AG20443 (cell line): ENCODE results near the gene KLF7.

Experiments used
- DNase-seq: peaks from one replicate; pipeline ENCODE4 v3.0.0; 2012; ENCODE audit warnings: low spot score, mixed read lengths

The KLF7 gene

DNA sequence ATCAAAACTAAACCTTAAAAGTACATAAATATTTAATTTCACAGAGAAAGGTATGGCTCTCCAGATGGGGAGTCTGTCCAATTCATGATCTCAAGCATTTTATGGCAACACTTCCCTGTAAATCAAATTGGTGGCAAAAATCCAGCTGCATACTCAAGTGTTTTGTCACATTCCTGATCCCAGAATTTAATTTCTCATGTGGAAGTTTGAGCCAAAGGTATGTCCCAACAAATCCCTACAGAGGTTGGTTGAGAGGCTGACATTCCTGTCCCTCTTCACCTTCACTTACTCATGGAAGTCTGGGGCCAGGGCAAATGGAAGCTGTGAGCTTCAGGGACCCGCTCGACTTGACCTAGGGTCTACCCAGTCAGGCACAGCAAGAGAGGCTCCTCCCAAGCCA, 17.7 kb downstream of the KLF7 start:
- DNase-seq: no peak

DNA sequence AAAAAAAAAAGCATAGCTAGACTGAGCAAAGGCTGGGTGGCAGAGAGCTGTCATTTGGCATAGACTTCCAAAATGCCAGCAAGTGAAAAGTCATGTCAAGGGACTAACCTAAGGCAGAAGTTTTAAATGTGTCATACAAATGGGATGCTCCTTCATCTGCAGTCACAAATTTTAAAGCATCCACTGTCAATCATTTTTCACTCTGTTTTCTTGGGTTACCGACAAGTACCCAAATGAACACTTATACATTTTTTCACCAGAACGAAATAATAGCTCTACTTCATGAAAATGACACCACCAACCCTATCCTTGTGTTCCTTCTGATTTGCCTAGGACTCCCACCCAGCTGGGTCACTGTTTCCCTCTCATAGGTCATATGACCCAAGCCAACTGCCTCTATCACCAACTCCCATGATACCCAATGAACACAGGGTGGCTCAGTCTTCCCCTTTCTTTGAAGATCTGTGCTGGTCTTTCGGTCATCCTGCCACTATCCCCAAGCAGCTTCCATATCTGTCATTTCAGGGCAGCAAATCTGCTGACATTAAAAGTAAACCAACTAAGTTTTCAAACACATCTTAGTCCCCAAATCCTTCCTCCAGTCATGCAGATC, 21.5 kb downstream of the KLF7 start:
- no peak for DNase-seq

GRCh38 chr2:207143215-207144172, 22.3 kb downstream of the KLF7 start:
- peak; percentile 70 for DNase-seq

DNA sequence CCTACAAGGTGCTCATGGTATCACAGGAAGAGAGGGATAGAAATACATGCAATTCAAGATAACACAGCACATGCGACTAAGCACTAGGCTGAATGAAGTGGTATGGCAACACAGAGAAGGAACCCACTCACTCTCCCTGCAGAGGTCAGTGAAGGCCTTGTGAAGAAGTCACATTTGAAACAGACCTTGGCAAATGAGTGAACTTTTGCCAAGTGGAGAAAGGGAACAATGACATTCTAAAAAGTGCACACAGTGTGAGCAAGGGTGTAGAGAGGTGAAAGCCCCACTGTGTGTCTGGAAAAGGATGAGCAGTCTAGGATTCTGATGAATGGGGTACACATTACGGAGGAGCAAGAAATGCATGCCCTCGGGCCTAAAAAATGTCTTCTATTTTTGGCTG, 23.3 kb downstream of the KLF7 start:
- DNase-seq: no peak

DNA sequence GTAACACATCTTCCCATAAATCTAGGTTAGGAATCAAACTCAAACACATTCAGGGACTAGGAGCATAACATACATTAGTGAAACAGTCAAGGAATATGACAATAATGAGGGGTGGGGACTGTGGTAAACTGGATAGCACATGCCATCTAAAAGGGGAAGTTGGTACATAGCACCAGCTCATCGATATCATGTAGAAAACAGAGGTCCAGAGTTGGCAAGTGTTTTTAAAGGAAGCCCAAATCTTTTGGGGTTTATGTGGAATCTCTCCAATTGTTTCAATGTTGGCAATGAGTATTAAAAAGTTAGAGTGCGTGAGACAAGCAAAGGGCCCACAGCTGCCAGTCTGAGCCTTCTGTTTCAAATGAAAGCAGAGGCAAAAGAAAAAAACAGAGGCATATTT, 24.4 kb downstream of the KLF7 start:
- no peak for DNase-seq

- DNase-seq: no peak
Observed at GRCh38 chr2:207140265-207140664, 25.5 kb downstream of the KLF7 start.

GRCh38 chr2:207139552-207139951, 26.2 kb downstream of the KLF7 start:
- no peak for DNase-seq

- DNase-seq: no peak
Observed at GRCh38 chr2:207138627-207139297, 27.0 kb downstream of the KLF7 start.

DNA sequence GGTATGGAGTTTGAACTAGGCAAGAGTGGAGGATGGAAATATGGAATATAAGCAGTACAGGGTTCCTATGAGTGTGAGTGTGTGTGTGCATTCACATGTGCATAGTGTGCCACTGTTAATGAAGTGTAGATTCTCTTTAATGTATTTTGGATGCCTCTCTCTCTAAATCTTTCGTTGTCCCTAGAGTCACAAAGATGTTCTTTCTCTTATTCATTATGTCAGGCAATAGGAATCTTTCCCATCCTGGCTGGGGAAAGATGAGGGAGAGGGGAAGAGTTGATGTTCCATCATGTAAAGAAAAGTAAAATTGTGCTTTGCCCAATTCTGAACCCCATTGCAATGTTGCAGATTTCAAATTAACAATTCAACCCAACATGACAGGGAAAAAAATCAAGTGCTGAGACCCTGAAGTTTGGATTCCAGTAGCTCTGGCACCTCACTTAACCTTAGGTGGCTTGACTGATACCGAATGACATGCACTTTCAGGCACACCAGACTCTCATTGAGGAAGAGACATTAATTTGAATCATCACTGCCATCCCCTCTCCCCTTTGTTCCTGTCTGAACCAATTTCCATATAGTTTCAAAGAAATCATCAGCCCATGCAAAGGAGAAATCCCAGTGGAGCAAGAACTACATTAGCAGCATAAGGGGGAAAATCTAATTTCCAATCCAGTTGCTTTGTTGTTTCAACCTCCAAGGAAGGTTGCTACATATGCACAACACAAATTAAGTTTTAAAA, 28.0 kb downstream of the KLF7 start:
- DNase-seq: no peak

DNA sequence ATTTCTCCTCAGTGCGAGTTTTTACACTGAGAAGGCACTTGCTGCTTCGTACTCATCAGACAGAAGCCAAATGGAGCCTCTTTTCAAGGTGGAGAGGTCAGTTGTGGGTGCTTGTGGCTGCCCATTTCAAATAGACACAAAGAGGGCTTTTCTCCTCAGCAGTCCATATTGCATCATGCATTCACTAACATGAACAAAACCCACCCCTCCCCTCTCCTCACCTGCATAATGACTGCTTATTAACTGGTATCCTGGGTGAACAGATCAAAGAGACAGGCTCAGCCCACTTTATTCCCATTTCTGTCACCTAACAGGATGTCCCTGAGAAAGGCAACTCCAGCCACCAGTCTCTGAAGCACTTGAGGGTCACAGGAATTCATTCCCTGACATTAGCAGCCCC, 28.9 kb downstream of the KLF7 start:
- DNase-seq: no peak

DNA sequence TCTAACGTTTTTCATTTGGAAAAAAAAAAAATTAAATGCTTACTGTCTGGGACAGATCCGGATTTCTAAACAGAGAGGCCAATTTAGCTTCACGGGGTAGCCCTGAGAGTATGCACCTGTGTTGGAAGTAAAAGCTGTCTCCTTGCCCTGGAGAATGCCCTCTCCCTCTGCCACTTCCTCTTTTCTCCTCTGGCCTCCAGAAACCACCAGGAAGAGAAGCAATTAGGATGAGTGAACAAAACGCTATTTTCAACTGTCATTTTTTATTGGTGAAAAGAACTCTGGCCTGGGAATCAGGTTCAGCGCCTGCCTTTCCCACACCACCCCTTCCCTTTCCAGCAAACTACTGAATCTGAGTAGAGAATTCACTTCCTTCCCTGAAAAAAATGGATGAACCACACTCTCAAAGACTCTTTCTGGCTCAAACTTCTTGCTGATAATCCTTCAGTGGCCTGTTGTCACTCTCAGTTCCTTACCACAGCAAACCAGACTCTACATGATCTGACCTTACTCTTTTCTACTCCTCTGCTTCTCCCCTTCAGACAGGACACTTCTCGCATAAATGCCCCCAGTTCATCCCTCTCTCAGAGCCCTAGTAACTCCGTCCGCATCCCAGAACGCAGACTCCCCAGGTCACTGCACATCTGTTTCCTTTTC, 29.8 kb downstream of the KLF7 start:
- DNase-seq: no peak

GRCh38 chr2:207135340-207135739, 30.4 kb downstream of the KLF7 start:
- no peak for DNase-seq

DNA sequence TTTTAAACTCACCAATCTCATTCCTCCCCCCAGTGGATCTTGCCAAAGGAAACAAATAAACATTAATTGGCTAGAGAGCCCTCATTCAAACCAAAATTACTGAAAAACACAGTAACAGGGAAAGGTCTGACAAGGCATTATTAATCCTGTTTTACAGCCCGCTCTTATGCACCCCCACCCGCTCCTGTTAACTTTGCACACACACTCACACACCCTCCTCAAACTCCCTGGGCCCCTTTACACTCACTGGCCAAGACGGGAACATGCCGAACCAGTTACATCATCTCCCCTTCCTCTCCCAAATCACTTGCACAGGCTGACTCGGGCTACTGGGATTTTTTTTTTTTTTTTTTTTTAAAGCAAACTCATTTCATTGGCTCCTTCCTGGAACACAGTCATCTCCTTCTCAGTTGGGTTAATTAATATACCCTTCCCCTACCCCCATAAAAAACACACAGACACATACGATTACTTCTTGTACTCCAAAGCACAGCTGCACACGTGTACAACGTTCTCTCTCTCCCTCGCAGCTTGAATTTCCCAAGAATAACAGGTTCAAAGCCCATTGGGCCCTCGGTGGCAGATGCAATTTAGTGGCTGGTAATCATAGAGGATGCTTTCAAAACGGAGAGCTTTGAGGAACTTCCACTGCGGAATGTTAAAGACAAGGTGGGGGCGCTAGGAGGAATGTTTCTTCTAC, 31.8 kb downstream of the KLF7 start:
- DNase-seq: peak; percentile 63

- no peak for DNase-seq
Observed at GRCh38 chr2:207133458-207133819, 32.3 kb downstream of the KLF7 start.

- DNase-seq: no peak
Observed at GRCh38 chr2:207132019-207132418, 33.7 kb downstream of the KLF7 start.

DNA sequence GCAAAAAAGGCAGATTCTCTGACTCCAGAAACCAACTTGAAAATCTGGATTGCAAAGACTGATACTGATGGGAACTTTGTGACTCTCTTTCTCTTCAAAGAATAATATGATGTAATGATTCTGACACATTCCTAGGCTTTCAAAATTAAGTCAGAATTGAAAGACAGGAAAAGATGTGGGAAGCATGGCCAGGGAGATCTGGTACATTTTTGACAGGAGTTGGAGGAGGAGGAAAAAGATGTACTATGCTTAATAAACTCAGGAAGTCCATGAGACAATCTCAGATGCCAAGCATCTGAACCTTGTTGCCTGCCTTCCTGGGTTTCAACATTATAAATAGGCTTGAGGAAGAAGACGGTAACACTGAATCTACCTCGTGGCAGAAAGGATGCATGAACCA, 34.2 kb downstream of the KLF7 start:
- no peak for DNase-seq

GRCh38 chr2:207130958-207131521, 34.7 kb downstream of the KLF7 start:
- DNase-seq: no peak

- no peak for DNase-seq
Observed at GRCh38 chr2:207129821-207130220, 35.9 kb downstream of the KLF7 start.

GRCh38 chr2:207128867-207129266, 36.9 kb downstream of the KLF7 start:
- no peak for DNase-seq

DNA sequence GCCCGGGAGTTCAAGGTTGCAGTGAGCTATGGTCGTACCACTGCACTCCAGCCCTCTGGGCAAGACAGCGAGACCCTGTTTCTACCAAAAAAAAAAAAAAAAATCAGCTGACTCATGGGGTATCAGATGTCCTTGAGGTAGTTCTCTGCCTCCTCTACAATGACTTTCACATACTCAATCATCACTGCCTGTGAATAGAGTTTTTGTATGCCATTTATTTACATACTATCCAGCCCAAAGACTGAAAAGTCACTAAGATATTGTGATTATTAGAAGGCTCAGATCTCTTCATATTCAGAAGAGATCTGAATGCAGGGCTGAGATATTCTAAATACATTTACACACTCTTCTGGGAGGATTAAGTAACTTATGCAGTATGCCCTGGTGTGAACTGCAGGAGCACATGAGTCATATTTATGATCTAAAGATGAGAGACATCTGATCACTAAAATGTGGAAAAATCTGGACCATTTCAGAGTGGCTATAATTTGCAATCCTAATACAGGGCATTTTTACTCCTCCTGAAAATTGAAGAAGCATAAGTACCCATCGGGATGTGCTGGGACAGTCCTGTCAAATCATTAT, 38.9 kb downstream of the KLF7 start:
- no peak for DNase-seq
